Heart right ventricle (tissue), 16 donors: ENCODE results near the gene CSNK1A1. TPM values are rescaled to one million over a fixed set of nuclear protein-coding genes. Genes with fewer than 3 reads are reported as not detected.

ENCODE experiments used
- ATAC-seq, 8 donors: fragments of 200-7000 bp; cut with Tn5 transposase; one replicate each; pipeline ENCODE4 v1.9.1; 2020; ENCODE audit warnings: mild to moderate bottlenecking in 8 of 8, moderate library complexity in 8 of 8, moderate number of reproducible peaks in 1 of 8
- DNase-seq, 2 donors: peaks; one replicate each; pipeline ENCODE4 v3.0.0-alpha.2; 2020
- H3K27ac ChIP-seq, 10 donors: fragments of 200-600 bp; sonication (generic) in 2 of 10; one replicate each; pipeline versions ENCODE4 v1.5.0 to v1.8.0; 2020 to 2022; ENCODE audit warnings: mild to moderate bottlenecking in 3 of 10
- H3K27me3 ChIP-seq, 7 donors: fragments of 200-600 bp; one replicate each; pipeline ENCODE4 v1.8.0; 2021 to 2022; ENCODE audit warnings: mild to moderate bottlenecking in 2 of 7
- H3K36me3 ChIP-seq, 9 donors: fragments of 200-600 bp; sonication (generic) in 1 of 9; one replicate each; pipeline versions ENCODE4 v1.5.0 to v1.8.0; 2020 to 2022; ENCODE audit warnings: mild to moderate bottlenecking in 2 of 9
- H3K4me1 ChIP-seq, 9 donors: fragments of 200-600 bp; sonication (generic) in 1 of 9; one replicate each; pipeline versions ENCODE4 v1.5.0 to v1.8.0; 2020 to 2022; ENCODE audit warnings: mild to moderate bottlenecking in 4 of 9
- H3K4me3 ChIP-seq, 10 donors: fragments of 200-600 bp; sonication (generic) in 2 of 10; one replicate each; pipeline versions ENCODE4 v1.5.0 to v1.8.0; 2020 to 2022; ENCODE audit warnings: mild to moderate bottlenecking in 7 of 10, moderate library complexity in 2 of 10
- H3K9me3 ChIP-seq, 11 donors: fragments of 200-600 bp in 10 of 11; sonication (generic) in 2 of 11; one replicate each; pipeline versions ENCODE4 v1.5.0 to v1.8.0; 2013 to 2022; ENCODE audit warnings: mild to moderate bottlenecking in 2 of 11, control low read depth in 1 of 11, moderate library complexity in 1 of 11
- CTCF ChIP-seq, 9 donors: fragments of 200-600 bp; sonication (generic) in 2 of 9; IDR thresholded peaks; one replicate each; pipeline versions ENCODE4 v1.5.0 to v1.8.0; 2021 to 2022; ENCODE audit warnings: antibody characterized with exemption in 9 of 9, mild to moderate bottlenecking in 5 of 9, moderate library complexity in 1 of 9
- WGBS, 2 donors: extraction: QIAGEN DNeasy Blood & Tissue Kit; methylation state at CpG; one replicate each; pipeline ENCODE4 v1.1.7; 2013; ENCODE audit warnings: inconsistent platforms in 1 of 2; 5-methylcytosine and 5-hydroxymethylcytosine counted together
- intact Hi-C, 10 donors: fragments of 100-400 bp; cut with DNase I; formaldehyde crosslinking; loops; one replicate each; pipeline versions ENCODE4 v1.11.1 to v1.14.2; 2022
- polyA plus RNA-seq, 2 donors: library from polyadenylated mRNA; stranded (reverse); fragments of 200-250 nt; gene quantifications; one replicate each; pipeline ENCODE4 v1.2.3, GENCODE V29; 2013
- total RNA-seq, 10 donors: library from RNA; stranded (reverse); fragmentation: NEBNext Ultra II Directional in 3 of 10; extraction: Animal tissue kit (Norgen Biotek cat#: 25700) in 3 of 10; gene quantifications; one replicate each; pipeline versions ENCODE4 v1.2.1 to v1.2.4, GENCODE V29; 2021 to 2023
- donor health status: Arrhythmogenic right ventricular cardiomyopathy.
- donor health status: ischemic (EF 13 %, LVEDD 7.1; RV severe dilation, severe dysfunction).
- donor health status: healthy with polysubstance abuse.
- donor health status: DM: no; HTN: yes; CAD: no.
- donor health status: DM: no; HTN: no; CAD: no.
- donor health status: ischemic (EF 25% LVEDD 6.9; RV normal size, moderate dysfunction).
- donor health status: ischemic (EF 25% LVEDD 5.7; RV mildly dilated, moderate dysfunction).
- donor health status: healthy.
- donor health status: DM: yes; HTN: yes; CAD: no.
- donor health status: Ischemic cardiomyopathy.
- donor health status: ischemic (EF 35%, LVEDD 5.7; RV mildly dilated, moderate dysfunction).
- donor health status: nonischemic (EF 11% LVEDD 7.7; RV severe dilation, severe dysfunction).
- donor health status: DM: yes; HTN: yes; CAD: no.
- donor health status: PGD.
- donor health status: ischemic (EF 29% LVEDD 5.4; RV normal size, mild dysfunction).
- donor health status: nonischemic (EF 23%, LVEDD 6.1; RV moderate dilation, normal function).

The CSNK1A1 gene
- total and polyA plus RNA-seq, 12 donors = 47.9 to 363 (median 212) TPM

GRCh38 chr5:149452665-149453617 lies 98.3 kb downstream of the CSNK1A1 start:
- intact Hi-C loops = loop anchor here in 1 of 10 donors (2.0 to 5.0 kb wide), 2 partner anchors 34 to 98 kb away; partner anchors contain the start of gene CSNK1A1
- peak in 3 of 9 donors; percentile 16 to 33 (median 20) for TF ChIP-seq CTCF (IDR thresholded peaks at IDR 0.05)
- Histone ChIP-seq H3K27me3 (no peaks in the 10 kb centered on the region), H3K27ac (peak overlapping the region; percentile 83 to 93 (median 88)), H3K9me3 (no peaks in the 10 kb centered on the region), H3K4me1 (peaks cover 59 to 93% (median 82%) of the 10 kb centered on the region in 9 donors), H3K36me3 (no peaks in the 10 kb centered on the region), H3K4me3 (no peak overlapping the region)
- DNase-seq = peak; percentile 71 to 75
- WGBS, 2 donors = 55 to 63% methylated on average over 16 of the region's 16 CpGs
- ATAC-seq = peak; percentile 14 to 59 (median 35)

- H3K27ac ChIP-seq = peak overlapping the region; percentile 83 to 93 (median 88)
- H3K4me3 ChIP-seq = no peak overlapping the region
- H3K27me3 ChIP-seq = no peaks in the 10 kb centered on the region
- H3K4me1 ChIP-seq = peaks cover 58 to 98% (median 84%) of the 10 kb centered on the region in 9 donors
- intact Hi-C loops = loop anchor here in 1 of 10 donors (2.0 to 5.0 kb wide), 2 partner anchors 35 to 99 kb away; partner anchors contain the start of gene CSNK1A1
- TF ChIP-seq CTCF (IDR thresholded peaks at IDR 0.05) = no peak
- 27 to 28% methylated on average over 11 of the region's 11 CpGs for WGBS, 2 donors
- no peaks in the 10 kb centered on the region for H3K9me3 ChIP-seq
- ATAC-seq (peak; percentile 31 to 59 (median 49)), DNase-seq (peak; percentile 49 to 73)
- no peaks in the 10 kb centered on the region for H3K36me3 ChIP-seq
Measured at GRCh38 chr5:149452007-149452664, 99.1 kb downstream of the CSNK1A1 start.

- Histone ChIP-seq H3K9me3 (no peaks in the 10 kb centered on the region), H3K4me3 (no peak overlapping the region), H3K27me3 (no peaks in the 10 kb centered on the region), H3K36me3 (no peaks in the 10 kb centered on the region), H3K4me1 (peaks cover 44 to 97% (median 80%) of the 10 kb centered on the region in 9 donors), H3K27ac (peak overlapping the region; percentile 83 to 93 (median 88))
- ATAC-seq (peak; percentile 56 to 81 (median 72)), DNase-seq (peak; percentile 81 to 83)
- WGBS, 2 donors = 3 to 16% methylated on average over 3 of the region's 3 CpGs
- intact Hi-C loops = loop anchor here in 1 of 10 donors (5.0 kb wide), 1 partner anchor 37 kb away; no protein-coding TSS in a partner anchor
- TF ChIP-seq CTCF (IDR thresholded peaks at IDR 0.05) = no peak
Measured at GRCh38 chr5:149450199-149450598, 101.0 kb downstream of the CSNK1A1 start.
